Activated T-helper 9 cell treated with anti-CD3 and anti-CD28 coated beads, Interleukin-2, amount 50 U/mL, for 16 hours (primary cell): ENCODE measurements around the gene APOB.

Experiments used
- DNase-seq: peaks from one replicate; pipeline ENCODE4 v3.0.0-alpha.2; 2020; ENCODE audit warnings: low read depth

APOB gene

GRCh38 chr2:21019000-21019677, 24.7 kb downstream of the APOB start:
- DNase-seq: no peak

GRCh38 chr2:21018290-21018689, 25.6 kb downstream of the APOB start:
- no peak for DNase-seq

- no peak for DNase-seq
Observed at GRCh38 chr2:21017748-21018276, 26.1 kb downstream of the APOB start.

- no peak for DNase-seq
Observed at GRCh38 chr2:21015281-21015645, 28.6 kb downstream of the APOB start.

- DNase-seq: no peak
Observed at GRCh38 chr2:21014364-21015280, 29.3 kb downstream of the APOB start.

GRCh38 chr2:21013043-21013816, 30.6 kb downstream of the APOB start:
- no peak for DNase-seq

- DNase-seq: no peak
Observed at GRCh38 chr2:21012557-21012937, 31.3 kb downstream of the APOB start.

- no peak for DNase-seq
Observed at GRCh38 chr2:21011876-21012556, 31.9 kb downstream of the APOB start.

GRCh38 chr2:21011453-21011852, 32.4 kb downstream of the APOB start:
- DNase-seq: no peak

- DNase-seq: no peak
Observed at GRCh38 chr2:21010813-21011439, 32.9 kb downstream of the APOB start.

- DNase-seq: no peak
Observed at GRCh38 chr2:21009662-21010225, 34.1 kb downstream of the APOB start.

GRCh38 chr2:21008790-21009661, 34.8 kb downstream of the APOB start:
- DNase-seq: no peak

- DNase-seq: no peak
Observed at GRCh38 chr2:21008014-21008789, 35.7 kb downstream of the APOB start.

- DNase-seq: no peak
Observed at GRCh38 chr2:21007129-21008013, 36.5 kb downstream of the APOB start.

- DNase-seq: no peak
Observed at GRCh38 chr2:21006423-21007128, 37.3 kb downstream of the APOB start.

GRCh38 chr2:21005700-21006422, 38.0 kb downstream of the APOB start:
- DNase-seq: no peak
